K562 (cell line): ENCODE measurements around the gene BIK. TPM values are rescaled to one million over a fixed set of nuclear protein-coding genes. Genes with fewer than 3 reads are reported as not detected.

Experiments
- ATAC-seq: fragments of 200-7000 bp; cut with Tn5 transposase; 3 replicates; pipeline ENCODE4 v1.9.1; 2020; ENCODE audit warnings: moderate library complexity
- BruUV-seq: library from RNA; stranded (reverse); fragments of 400-500 nt; replicated peaks from 2 replicates; lab custom pipeline; 2021; lab: Mats Ljungman, UMichigan
- CTCF ChIA-PET: fragments of 300-600 bp; formaldehyde crosslinking; extraction: SDS; loops from one replicate; lab custom pipeline; 2021; ENCODE audit warnings: low intra/inter-chr PET ratio; lab: Yijun Ruan, JAX
- POLR2A ChIA-PET: fragments of 300-600, 350-650 bp; sonication (Branson Sonifier 250); formaldehyde crosslinking; extraction: SDS; loops from one replicate; lab custom pipeline; 2021; ENCODE audit warnings: antibody characterized with exemption, inconsistent platforms; lab: Yijun Ruan, JAX
- DNase-seq, 4 experiments: peaks; one replicate each; pipeline versions ENCODE4 v3.0.0 to v3.0.0-alpha.2; 2011 to 2018; ENCODE audit warnings: low spot score in 3 of 4, mixed read lengths in 3 of 4; ENCODE audit errors: extremely low read depth in 1 of 4
- FAIRE-seq: peaks from 2 replicates; lab custom pipeline; 2011; peaks lifted over from hg19 to GRCh38; lab: Jason Lieb, UNC
- H2AFZ ChIP-seq: 2 replicates; pipeline ENCODE4 v1.6.0; 2011; ENCODE audit warnings: low read depth, low read length, control low read depth, inconsistent platforms
- H3K27ac ChIP-seq: fragments of 200-600 bp; 3 replicates; pipeline ENCODE4 v1.8.0; 2011; ENCODE audit warnings: low read depth, mild to moderate bottlenecking, control low read depth, inconsistent platforms, low read length, moderate library complexity, mixed read lengths; ENCODE audit errors: extremely low read depth
- H3K27me3 ChIP-seq, 2 experiments: fragments of 300-600 bp in 1 of 2; 2 replicates in 1 of 2; 3 replicates in 1 of 2; pipeline versions ENCODE4 v1.6.0 to v1.8.0; 2011; ENCODE audit warnings: inconsistent platforms in 2 of 2, low read length in 2 of 2, mild to moderate bottlenecking in 1 of 2, mixed read lengths in 1 of 2, moderate library complexity in 1 of 2; ENCODE audit not compliant: control insufficient read depth in 2 of 2, insufficient read depth in 2 of 2
- H3K36me3 ChIP-seq: fragments of 300-600 bp; 3 replicates; pipeline ENCODE4 v1.8.0; 2011; ENCODE audit warnings: mild to moderate bottlenecking, low read length, inconsistent platforms; ENCODE audit not compliant: control insufficient read depth, insufficient read depth
- H3K4me1 ChIP-seq, 2 experiments: fragments of 200-600 bp in 1 of 2; replicated peaks in 1 of 2; 2 replicates in 1 of 2; 3 replicates in 1 of 2; pipeline versions ENCODE4 v1.5.1 to v1.8.0; 2011; ENCODE audit warnings: inconsistent platforms in 2 of 2, low read length in 2 of 2, mild to moderate bottlenecking in 1 of 2, mixed read lengths in 1 of 2, moderate library complexity in 1 of 2; ENCODE audit not compliant: control insufficient read depth in 2 of 2, insufficient read depth in 2 of 2
- H3K4me2 ChIP-seq: 2 replicates; pipeline ENCODE4 v1.6.1; 2011; ENCODE audit warnings: low read length, control low read depth, inconsistent platforms, mixed read lengths; ENCODE audit not compliant: insufficient read depth
- H3K4me3 ChIP-seq: fragments of 200-600 bp; sonication (generic), shearing (Covaris generic); 2 replicates; pipeline ENCODE4 v1.5.1; 2016; ENCODE audit warnings: control low read depth, inconsistent platforms
- H3K79me2 ChIP-seq: fragments of 200-600 bp; 3 replicates; pipeline ENCODE4 v1.8.0; 2011; ENCODE audit warnings: low read length, inconsistent platforms; ENCODE audit not compliant: control insufficient read depth, insufficient read depth
- H3K9ac ChIP-seq, 2 experiments: 2 replicates each; pipeline versions ENCODE4 v1.6.0 to v1.6.1; 2011; ENCODE audit warnings: low read depth in 2 of 2, low read length in 2 of 2, control low read depth in 1 of 2, inconsistent platforms in 1 of 2, mild to moderate bottlenecking in 1 of 2, mixed read lengths in 1 of 2; ENCODE audit not compliant: insufficient read depth in 1 of 2
- H3K9me1 ChIP-seq: one replicate; pipeline ENCODE4 v1.6.0; 2011; ENCODE audit warnings: inconsistent platforms, mild to moderate bottlenecking, low read length, moderate library complexity; ENCODE audit not compliant: control insufficient read depth, insufficient read depth
- H3K9me3 ChIP-seq: replicated peaks from 2 replicates; pipeline ENCODE4 v1.5.1; 2011; ENCODE audit warnings: low read depth, low read length, inconsistent platforms; ENCODE audit not compliant: control insufficient read depth, insufficient read depth
- H4K20me1 ChIP-seq: replicated peaks from 2 replicates; pipeline ENCODE4 v1.6.1; 2011; ENCODE audit warnings: low read length, inconsistent platforms, mixed read lengths; ENCODE audit not compliant: control insufficient read depth, insufficient read depth
- ATF1 ChIP-seq, 2 experiments: fragments of 450-650 bp in 1 of 2; IDR thresholded peaks; 2 replicates each; pipeline ENCODE4 v1.6.1; 2016; ENCODE audit warnings: missing compliant biosample characterization in 1 of 2, missing genetic modification characterization in 1 of 2
- ATF3 ChIP-seq, 2 experiments: fragments of 450-650 bp in 1 of 2; sonication (generic) in 1 of 2; formaldehyde crosslinking in 1 of 2; IDR thresholded peaks in 1 of 2; conservative IDR thresholded peaks in 1 of 2; 2 replicates each; pipeline versions ENCODE4 v1.6.1 to v1.8.1; 2016 to 2023; ENCODE audit warnings: mild to moderate bottlenecking in 2 of 2, moderate library complexity in 2 of 2, inconsistent platforms in 1 of 2, missing genetic modification reagents in 1 of 2
- ATF7 ChIP-seq: fragments of 450-650 bp; IDR thresholded peaks from 2 replicates; pipeline ENCODE4 v1.7.1; 2014; ENCODE audit warnings: mild to moderate bottlenecking, moderate library complexity
- CREM ChIP-seq: IDR thresholded peaks from 2 replicates; pipeline ENCODE4 v1.6.1; 2014; ENCODE audit warnings: antibody characterized with exemption, low read depth
- CXXC5 ChIP-seq: fragments of 250-450 bp; sonication (Bioruptor Pico); IDR thresholded peaks from 2 replicates; pipeline ENCODE4 v1.8.0; 2022; ENCODE audit warnings: inconsistent platforms, mild to moderate bottlenecking, moderate library complexity
- EGR1 ChIP-seq: fragments of 450-650 bp; conservative IDR thresholded peaks from 2 replicates; pipeline ENCODE4 v1.6.1; 2017; ENCODE audit warnings: mild to moderate bottlenecking
- EWSR1 ChIP-seq: fragments of 450-650 bp; IDR thresholded peaks from 2 replicates; pipeline ENCODE4 v1.6.1; 2018; ENCODE audit warnings: borderline replicate concordance, mild to moderate bottlenecking, low read depth, moderate library complexity; ENCODE audit not compliant: partially characterized antibody
- WGBS: fragments of 100-300 bp; shearing (Covaris generic); methylation state at CpG from one replicate; pipeline ENCODE4 v1.1.6; 2016; ENCODE audit warnings: low coverage, mixed read lengths; ENCODE audit not compliant: insufficient coverage; ENCODE audit errors: missing lambda C conversion rate; 5-methylcytosine and 5-hydroxymethylcytosine counted together
- in situ Hi-C: fragments of 300-500 bp; cut with MboI; formaldehyde crosslinking; loops from 4 replicates; pipeline ENCODE4 v1.15.0; 2018; ENCODE audit warnings: inconsistent platforms, mixed read lengths
- intact Hi-C: fragments of 100-400 bp; cut with micrococcal nuclease; formaldehyde crosslinking; loops from 2 replicates; pipeline ENCODE4 v1.14.2; 2022
- polyA plus RNA-seq, 8 experiments: library from polyadenylated mRNA; depleted of rRNA in 4 of 8; stranded (reverse) in 5 of 8; unstranded in 3 of 8; fragments of >200 nt; fragmentation: Nextera tagmentation in 2 of 8; fragmentation: Illumina TruSeq in 1 of 8; extraction: Ambion mirVana in 2 of 8; extraction: Trizol in 1 of 8; gene quantifications; 2 replicates each; pipeline versions ENCODE4 v1.2.1 to v1.2.3, GENCODE V29; 2011 to 2014; ENCODE audit warnings: inconsistent platforms in 1 of 8, missing spikeins in 1 of 8
- total RNA-seq, 7 experiments: library from RNA; depleted of rRNA in 6 of 7; stranded (reverse); fragments of >200 nt in 6 of 7; fragmentation: Illumina TruSeq in 2 of 7; extraction: Trizol in 2 of 7; gene quantifications; 2 replicates each; pipeline versions ENCODE4 v1.2.1 to v1.2.3, GENCODE V29; 2011 to 2021; ENCODE audit warnings: low replicate concordance in 1 of 7
- TF ChIP-seq, protein P1 (sequence below), 3 experiments: fragments of 200-800 bp in 1 of 3; fragments of 250-450 bp in 1 of 3; fragments of 450-650 bp in 1 of 3; sonication (Bioruptor Pico) in 1 of 3; sonication (Bioruptor generic) in 1 of 3; formaldehyde crosslinking in 1 of 3; IDR thresholded peaks; 2 replicates each; pipeline versions ENCODE4 v1.6.1 to v1.8.0; 2016 to 2022; ENCODE audit warnings: mild to moderate bottlenecking in 2 of 3, missing genetic modification characterization in 2 of 3, missing compliant biosample characterization in 1 of 3, moderate library complexity in 1 of 3
- TF ChIP-seq, protein P2 (sequence below): conservative IDR thresholded peaks from 2 replicates; pipeline ENCODE4 v1.6.1; 2011; ENCODE audit warnings: low read depth, mild to moderate bottlenecking, low read length; ENCODE audit not compliant: control insufficient read depth

Gene BIK
- total and polyA plus RNA-seq, 9 of the 15 experiments (the other 6 are each of a cell fraction or from before 2014, with no cell fraction given): 0.08 to 0.23 (median 0.18) TPM; not detected in 4

DNA sequence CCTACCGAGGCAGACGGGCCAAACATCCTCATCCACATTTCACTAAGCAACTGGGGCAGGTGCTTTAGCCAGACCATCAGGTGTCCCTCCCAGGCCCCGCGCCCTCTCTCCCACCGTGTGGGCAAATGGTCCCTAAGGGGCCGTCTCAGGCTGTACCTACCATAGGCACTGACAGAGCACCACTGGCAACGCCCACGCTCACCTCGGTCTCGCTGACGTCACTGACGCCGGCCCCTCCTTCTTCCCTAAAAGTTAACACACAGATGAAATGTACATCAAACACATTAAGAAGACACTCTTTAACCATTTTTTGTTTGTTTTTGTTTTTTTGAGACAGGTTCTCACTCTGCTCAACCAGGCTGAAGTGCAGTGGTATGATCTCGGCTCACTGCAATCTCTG lies 30.8 kb upstream of the BIK start:
- no peak overlapping the region for H2AFZ ChIP-seq
- POLR2A ChIA-PET: interaction anchor here (1.0 kb wide), 1 partner anchor 11 kb away, joined by 4 read pairs; no protein-coding TSS in a partner anchor
- H3K4me1 ChIP-seq: peaks cover 0 to 3% of the 10 kb centered on the region in 2 experiments; a peak in 3 of 5 replicates
- WGBS: 27% methylated on average over 14 of the region's 14 CpGs
- intact Hi-C loops: no loop called here
- H3K27ac ChIP-seq: no peak overlapping the region
- no peaks in the 10 kb centered on the region for H3K79me2 ChIP-seq
- DNase-seq (peak in 3 of 4 experiments; percentile 15 to 40 (median 38)), ATAC-seq (0 out of 3 replicates have a peak, but pooled peaks have one; percentile 46), FAIRE-seq (no peak)
- no peaks in the 10 kb centered on the region for H3K27me3 ChIP-seq
- H4K20me1 ChIP-seq: no peaks in the 10 kb centered on the region
- H3K4me2 ChIP-seq: no peak overlapping the region
- CTCF ChIA-PET: no interaction called here
- no peak overlapping the region for H3K4me3 ChIP-seq
- in situ Hi-C loops: no loop called here
- TF ChIP-seq, protein P1, sequence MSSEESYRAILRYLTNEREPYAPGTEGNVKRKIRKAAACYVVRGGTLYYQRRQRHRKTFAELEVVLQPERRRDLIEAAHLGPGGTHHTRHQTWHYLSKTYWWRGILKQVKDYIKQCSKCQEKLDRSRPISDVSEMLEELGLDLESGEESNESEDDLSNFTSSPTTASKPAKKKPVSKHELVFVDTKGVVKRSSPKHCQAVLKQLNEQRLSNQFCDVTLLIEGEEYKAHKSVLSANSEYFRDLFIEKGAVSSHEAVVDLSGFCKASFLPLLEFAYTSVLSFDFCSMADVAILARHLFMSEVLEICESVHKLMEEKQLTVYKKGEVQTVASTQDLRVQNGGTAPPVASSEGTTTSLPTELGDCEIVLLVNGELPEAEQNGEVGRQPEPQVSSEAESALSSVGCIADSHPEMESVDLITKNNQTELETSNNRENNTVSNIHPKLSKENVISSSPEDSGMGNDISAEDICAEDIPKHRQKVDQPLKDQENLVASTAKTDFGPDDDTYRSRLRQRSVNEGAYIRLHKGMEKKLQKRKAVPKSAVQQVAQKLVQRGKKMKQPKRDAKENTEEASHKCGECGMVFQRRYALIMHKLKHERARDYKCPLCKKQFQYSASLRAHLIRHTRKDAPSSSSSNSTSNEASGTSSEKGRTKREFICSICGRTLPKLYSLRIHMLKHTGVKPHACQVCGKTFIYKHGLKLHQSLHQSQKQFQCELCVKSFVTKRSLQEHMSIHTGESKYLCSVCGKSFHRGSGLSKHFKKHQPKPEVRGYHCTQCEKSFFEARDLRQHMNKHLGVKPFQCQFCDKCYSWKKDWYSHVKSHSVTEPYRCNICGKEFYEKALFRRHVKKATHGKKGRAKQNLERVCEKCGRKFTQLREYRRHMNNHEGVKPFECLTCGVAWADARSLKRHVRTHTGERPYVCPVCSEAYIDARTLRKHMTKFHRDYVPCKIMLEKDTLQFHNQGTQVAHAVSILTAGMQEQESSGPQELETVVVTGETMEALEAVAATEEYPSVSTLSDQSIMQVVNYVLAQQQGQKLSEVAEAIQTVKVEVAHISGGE (CRISPR knock-in tag; IDR thresholded peaks at IDR 0.05): no peak
- peak; percentile 42 for TF ChIP-seq ATF3 (IDR thresholded peaks at IDR 0.05)
- TF ChIP-seq ATF3 (CRISPR knock-in tag; conservative IDR thresholded peaks at IDR 0.05): no peak
- TF ChIP-seq CREM: peak; percentile 65
- no peak for TF ChIP-seq CXXC5 (CRISPR knock-in tag)
- TF ChIP-seq EGR1: peak; percentile 84
- TF ChIP-seq EWSR1: no peak
- TF ChIP-seq, protein P2, sequence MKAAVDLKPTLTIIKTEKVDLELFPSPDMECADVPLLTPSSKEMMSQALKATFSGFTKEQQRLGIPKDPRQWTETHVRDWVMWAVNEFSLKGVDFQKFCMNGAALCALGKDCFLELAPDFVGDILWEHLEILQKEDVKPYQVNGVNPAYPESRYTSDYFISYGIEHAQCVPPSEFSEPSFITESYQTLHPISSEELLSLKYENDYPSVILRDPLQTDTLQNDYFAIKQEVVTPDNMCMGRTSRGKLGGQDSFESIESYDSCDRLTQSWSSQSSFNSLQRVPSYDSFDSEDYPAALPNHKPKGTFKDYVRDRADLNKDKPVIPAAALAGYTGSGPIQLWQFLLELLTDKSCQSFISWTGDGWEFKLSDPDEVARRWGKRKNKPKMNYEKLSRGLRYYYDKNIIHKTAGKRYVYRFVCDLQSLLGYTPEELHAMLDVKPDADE: no peak
- no peak for TF ChIP-seq ATF1 (CRISPR knock-in tag; IDR thresholded peaks at IDR 0.05)
- peak; percentile 60 for TF ChIP-seq ATF1 (tag; IDR thresholded peaks at IDR 0.05)
- peak; percentile 54; the same call in 1 of the 2 replicates for TF ChIP-seq ATF7
- no peak overlapping the region for H3K9ac ChIP-seq
- BruUV-seq: no TSS peak
- no peaks in the 10 kb centered on the region for H3K36me3 ChIP-seq
- H3K9me3 ChIP-seq: no peaks in the 10 kb centered on the region
- no peaks in the 10 kb centered on the region for H3K9me1 ChIP-seq
